K562 (cell line): ENCODE measurements around the gene C13orf42. TPM values are rescaled to one million over a fixed set of nuclear protein-coding genes. Genes with fewer than 3 reads are reported as not detected.

ENCODE experiments used
- ATAC-seq: fragments of 200-7000 bp; cut with Tn5 transposase; 3 replicates; pipeline ENCODE4 v1.9.1; 2020; ENCODE audit warnings: moderate library complexity
- BruUV-seq: library from RNA; stranded (reverse); fragments of 400-500 nt; replicated peaks from 2 replicates; lab custom pipeline; 2021; lab: Mats Ljungman, UMichigan
- CTCF ChIA-PET: fragments of 300-600 bp; formaldehyde crosslinking; extraction: SDS; loops from one replicate; lab custom pipeline; 2021; ENCODE audit warnings: low intra/inter-chr PET ratio; lab: Yijun Ruan, JAX
- POLR2A ChIA-PET: fragments of 300-600, 350-650 bp; sonication (Branson Sonifier 250); formaldehyde crosslinking; extraction: SDS; loops from one replicate; lab custom pipeline; 2021; ENCODE audit warnings: antibody characterized with exemption, inconsistent platforms; lab: Yijun Ruan, JAX
- DNase-seq, 4 experiments: peaks; one replicate each; pipeline versions ENCODE4 v3.0.0 to v3.0.0-alpha.2; 2011 to 2018; ENCODE audit warnings: low spot score in 3 of 4, mixed read lengths in 3 of 4; ENCODE audit errors: extremely low read depth in 1 of 4
- FAIRE-seq: peaks from 2 replicates; lab custom pipeline; 2011; peaks lifted over from hg19 to GRCh38; lab: Jason Lieb, UNC
- H2AFZ ChIP-seq: 2 replicates; pipeline ENCODE4 v1.6.0; 2011; ENCODE audit warnings: low read depth, low read length, control low read depth, inconsistent platforms
- H3K27ac ChIP-seq: fragments of 200-600 bp; 3 replicates; pipeline ENCODE4 v1.8.0; 2011; ENCODE audit warnings: low read depth, mild to moderate bottlenecking, control low read depth, inconsistent platforms, low read length, moderate library complexity, mixed read lengths; ENCODE audit errors: extremely low read depth
- H3K27me3 ChIP-seq, 2 experiments: fragments of 300-600 bp in 1 of 2; 2 replicates in 1 of 2; 3 replicates in 1 of 2; pipeline versions ENCODE4 v1.6.0 to v1.8.0; 2011; ENCODE audit warnings: inconsistent platforms in 2 of 2, low read length in 2 of 2, mild to moderate bottlenecking in 1 of 2, mixed read lengths in 1 of 2, moderate library complexity in 1 of 2; ENCODE audit not compliant: control insufficient read depth in 2 of 2, insufficient read depth in 2 of 2
- H3K36me3 ChIP-seq: fragments of 300-600 bp; 3 replicates; pipeline ENCODE4 v1.8.0; 2011; ENCODE audit warnings: mild to moderate bottlenecking, low read length, inconsistent platforms; ENCODE audit not compliant: control insufficient read depth, insufficient read depth
- H3K4me1 ChIP-seq, 2 experiments: fragments of 200-600 bp in 1 of 2; replicated peaks in 1 of 2; 2 replicates in 1 of 2; 3 replicates in 1 of 2; pipeline versions ENCODE4 v1.5.1 to v1.8.0; 2011; ENCODE audit warnings: inconsistent platforms in 2 of 2, low read length in 2 of 2, mild to moderate bottlenecking in 1 of 2, mixed read lengths in 1 of 2, moderate library complexity in 1 of 2; ENCODE audit not compliant: control insufficient read depth in 2 of 2, insufficient read depth in 2 of 2
- H3K4me2 ChIP-seq: 2 replicates; pipeline ENCODE4 v1.6.1; 2011; ENCODE audit warnings: low read length, control low read depth, inconsistent platforms, mixed read lengths; ENCODE audit not compliant: insufficient read depth
- H3K4me3 ChIP-seq: fragments of 200-600 bp; sonication (generic), shearing (Covaris generic); 2 replicates; pipeline ENCODE4 v1.5.1; 2016; ENCODE audit warnings: control low read depth, inconsistent platforms
- H3K79me2 ChIP-seq: fragments of 200-600 bp; 3 replicates; pipeline ENCODE4 v1.8.0; 2011; ENCODE audit warnings: low read length, inconsistent platforms; ENCODE audit not compliant: control insufficient read depth, insufficient read depth
- H3K9ac ChIP-seq, 2 experiments: 2 replicates each; pipeline versions ENCODE4 v1.6.0 to v1.6.1; 2011; ENCODE audit warnings: low read depth in 2 of 2, low read length in 2 of 2, control low read depth in 1 of 2, inconsistent platforms in 1 of 2, mild to moderate bottlenecking in 1 of 2, mixed read lengths in 1 of 2; ENCODE audit not compliant: insufficient read depth in 1 of 2
- H3K9me1 ChIP-seq: one replicate; pipeline ENCODE4 v1.6.0; 2011; ENCODE audit warnings: inconsistent platforms, mild to moderate bottlenecking, low read length, moderate library complexity; ENCODE audit not compliant: control insufficient read depth, insufficient read depth
- H3K9me3 ChIP-seq: replicated peaks from 2 replicates; pipeline ENCODE4 v1.5.1; 2011; ENCODE audit warnings: low read depth, low read length, inconsistent platforms; ENCODE audit not compliant: control insufficient read depth, insufficient read depth
- H4K20me1 ChIP-seq: replicated peaks from 2 replicates; pipeline ENCODE4 v1.6.1; 2011; ENCODE audit warnings: low read length, inconsistent platforms, mixed read lengths; ENCODE audit not compliant: control insufficient read depth, insufficient read depth
- E2F1 ChIP-seq: sonication (generic); formaldehyde crosslinking; IDR thresholded peaks from 2 replicates; pipeline ENCODE4 v1.8.1; 2023; ENCODE audit warnings: mild to moderate bottlenecking, missing genetic modification reagents, moderate library complexity
- HOXB6 ChIP-seq: fragments of 250-450 bp; sonication (Bioruptor Pico); IDR thresholded peaks from 2 replicates; pipeline ENCODE4 v1.5.1; 2022; ENCODE audit warnings: mild to moderate bottlenecking, borderline replicate concordance
- NCOA6 ChIP-seq: fragments of 450-650 bp; IDR thresholded peaks from 2 replicates; pipeline ENCODE4 v1.6.1; 2017; ENCODE audit warnings: mild to moderate bottlenecking
- PHTF2 ChIP-seq: fragments of 250-450 bp; sonication (Bioruptor Pico); IDR thresholded peaks from 2 replicates; pipeline ENCODE4 v1.5.0; 2021; ENCODE audit warnings: mild to moderate bottlenecking
- ZC3H8 ChIP-seq: fragments of 450-650 bp; IDR thresholded peaks from 2 replicates; pipeline ENCODE4 v1.6.1; 2017
- ZNF354B ChIP-seq: fragments of 250-450 bp; sonication (Bioruptor Pico); IDR thresholded peaks from 2 replicates; pipeline ENCODE4 v1.4.0; 2020
- ZNF436 ChIP-seq: fragments of 250-450, 450-650 bp; sonication (Bioruptor Pico); formaldehyde crosslinking; IDR thresholded peaks from 2 replicates; pipeline ENCODE4 v1.7.0; 2020; ENCODE audit warnings: mild to moderate bottlenecking
- ZNF644 ChIP-seq: fragments of 200-800 bp; sonication (Bioruptor generic); IDR thresholded peaks from 2 replicates; pipeline ENCODE4 v1.6.1; 2016; ENCODE audit warnings: low read depth, missing genetic modification characterization, missing compliant biosample characterization
- ZNF76 ChIP-seq: fragments of 250-450 bp; sonication (Bioruptor Pico); IDR thresholded peaks from 2 replicates; pipeline ENCODE4 v1.4.0; 2020; ENCODE audit warnings: mild to moderate bottlenecking, moderate library complexity, borderline replicate concordance
- ZNF79 ChIP-seq: fragments of 250-450 bp; sonication (Bioruptor Pico); IDR thresholded peaks from 2 replicates; pipeline ENCODE4 v1.4.0; 2020; ENCODE audit warnings: low read depth, mild to moderate bottlenecking, moderate library complexity
- WGBS: fragments of 100-300 bp; shearing (Covaris generic); methylation state at CpG from one replicate; pipeline ENCODE4 v1.1.6; 2016; ENCODE audit warnings: low coverage, mixed read lengths; ENCODE audit not compliant: insufficient coverage; ENCODE audit errors: missing lambda C conversion rate; 5-methylcytosine and 5-hydroxymethylcytosine counted together
- in situ Hi-C: fragments of 300-500 bp; cut with MboI; formaldehyde crosslinking; loops from 4 replicates; pipeline ENCODE4 v1.15.0; 2018; ENCODE audit warnings: inconsistent platforms, mixed read lengths
- intact Hi-C: fragments of 100-400 bp; cut with micrococcal nuclease; formaldehyde crosslinking; loops from 2 replicates; pipeline ENCODE4 v1.14.2; 2022
- polyA plus RNA-seq, 8 experiments: library from polyadenylated mRNA; depleted of rRNA in 4 of 8; stranded (reverse) in 5 of 8; unstranded in 3 of 8; fragments of >200 nt; fragmentation: Nextera tagmentation in 2 of 8; fragmentation: Illumina TruSeq in 1 of 8; extraction: Ambion mirVana in 2 of 8; extraction: Trizol in 1 of 8; gene quantifications; 2 replicates each; pipeline versions ENCODE4 v1.2.1 to v1.2.3, GENCODE V29; 2011 to 2014; ENCODE audit warnings: inconsistent platforms in 1 of 8, missing spikeins in 1 of 8
- total RNA-seq, 7 experiments: library from RNA; depleted of rRNA in 6 of 7; stranded (reverse); fragments of >200 nt in 6 of 7; fragmentation: Illumina TruSeq in 2 of 7; extraction: Trizol in 2 of 7; gene quantifications; 2 replicates each; pipeline versions ENCODE4 v1.2.1 to v1.2.3, GENCODE V29; 2011 to 2021; ENCODE audit warnings: low replicate concordance in 1 of 7

C13orf42 gene
- total and polyA plus RNA-seq, 9 of the 15 experiments (the other 6 are each of a cell fraction or from before 2014, with no cell fraction given), result 0.18 TPM; not detected in 8

- TF ChIP-seq E2F1 (CRISPR knock-in tag) (no peak), ZNF436 (CRISPR knock-in tag) (no peak), ZNF76 (no peak), HOXB6 (CRISPR knock-in tag) (no peak), ZNF354B (CRISPR knock-in tag) (no peak), PHTF2 (CRISPR knock-in tag) (no peak), ZC3H8 (no peak), NCOA6 (no peak)
These were observed 9.3 kb downstream of the C13orf42 start (continued) for GRCh38 chr13:51101636-51102235.

GRCh38 chr13:51097353-51098043, 13.6 kb downstream of the C13orf42 start:
- no peak overlapping the region for H3K9ac ChIP-seq
- no peaks in the 10 kb centered on the region for H3K9me1 ChIP-seq
- H3K27ac ChIP-seq, result no peak overlapping the region
- H3K79me2 ChIP-seq, result no peaks in the 10 kb centered on the region
- FAIRE-seq (no peak), ATAC-seq (no peak), DNase-seq (no peak)
- POLR2A ChIA-PET, result interaction anchor here (0.6 kb wide), 1 partner anchor 1040 kb away, joined by 3 read pairs; no protein-coding TSS in a partner anchor
- no peaks in the 10 kb centered on the region for H3K9me3 ChIP-seq
- no peak overlapping the region for H2AFZ ChIP-seq
- in situ Hi-C loops, result no loop called here
- H3K4me2 ChIP-seq, result no peak overlapping the region
- intact Hi-C loops, result no loop called here
- H3K4me3 ChIP-seq, result no peak overlapping the region
- CTCF ChIA-PET, result no interaction called here
- no peaks in the 10 kb centered on the region for H3K4me1 ChIP-seq
- no peaks in the 10 kb centered on the region for H4K20me1 ChIP-seq
- no peaks in the 10 kb centered on the region for H3K36me3 ChIP-seq
- 0% methylated on average over 4 of the region's 4 CpGs for WGBS
- peaks cover 0 to 5% of the 10 kb centered on the region in 2 experiments; a peak in 2 of 5 replicates for H3K27me3 ChIP-seq
- no TSS peak for BruUV-seq
- TF ChIP-seq ZNF644 (no peak), ZNF79 (CRISPR knock-in tag) (no peak)
